Testis (tissue), 2 donors: ENCODE data around the gene EMILIN3.

ENCODE experiments used
- POLR2A ChIP-seq: fragments of 450-650 bp; IDR thresholded peaks from one replicate; pipeline ENCODE4 v1.6.1; 2017; ENCODE audit warnings: antibody characterized with exemption, mild to moderate bottlenecking, moderate library complexity
- TF ChIP-seq, protein P1 (sequence below), 3 experiments: fragments of 450-650 bp in 2 of 3; fragments of 200-600 bp in 1 of 3; sonication (generic) in 1 of 3; IDR thresholded peaks; one replicate each; pipeline ENCODE4 v1.5.1; 2016 to 2019; ENCODE audit warnings: antibody characterized with exemption in 3 of 3, mild to moderate bottlenecking in 2 of 3, moderate library complexity in 1 of 3

GRCh38 chr20:41380551-41381193 is 14.1 kb upstream of the EMILIN3 start:
- TF ChIP-seq, protein P1, sequence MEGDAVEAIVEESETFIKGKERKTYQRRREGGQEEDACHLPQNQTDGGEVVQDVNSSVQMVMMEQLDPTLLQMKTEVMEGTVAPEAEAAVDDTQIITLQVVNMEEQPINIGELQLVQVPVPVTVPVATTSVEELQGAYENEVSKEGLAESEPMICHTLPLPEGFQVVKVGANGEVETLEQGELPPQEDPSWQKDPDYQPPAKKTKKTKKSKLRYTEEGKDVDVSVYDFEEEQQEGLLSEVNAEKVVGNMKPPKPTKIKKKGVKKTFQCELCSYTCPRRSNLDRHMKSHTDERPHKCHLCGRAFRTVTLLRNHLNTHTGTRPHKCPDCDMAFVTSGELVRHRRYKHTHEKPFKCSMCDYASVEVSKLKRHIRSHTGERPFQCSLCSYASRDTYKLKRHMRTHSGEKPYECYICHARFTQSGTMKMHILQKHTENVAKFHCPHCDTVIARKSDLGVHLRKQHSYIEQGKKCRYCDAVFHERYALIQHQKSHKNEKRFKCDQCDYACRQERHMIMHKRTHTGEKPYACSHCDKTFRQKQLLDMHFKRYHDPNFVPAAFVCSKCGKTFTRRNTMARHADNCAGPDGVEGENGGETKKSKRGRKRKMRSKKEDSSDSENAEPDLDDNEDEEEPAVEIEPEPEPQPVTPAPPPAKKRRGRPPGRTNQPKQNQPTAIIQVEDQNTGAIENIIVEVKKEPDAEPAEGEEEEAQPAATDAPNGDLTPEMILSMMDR (IDR thresholded peaks at IDR 0.05) = no peak
- TF ChIP-seq POLR2A = no peak
